GM23338 (cell line): ENCODE data around the gene C11orf65. TPM values are rescaled to one million over a fixed set of nuclear protein-coding genes. Genes with fewer than 3 reads are reported as not detected.

Experiments
- ATAC-seq: fragments of 200-7000 bp; cut with Tn5 transposase; 3 replicates; pipeline ENCODE4 v1.9.1; 2020
- DNase-seq: peaks from one replicate; pipeline ENCODE4 v3.0.0-alpha.2; 2015; ENCODE audit warnings: low spot score
- H2AFZ ChIP-seq: fragments of 200-600 bp; sonication (generic); 2 replicates; pipeline ENCODE4 v1.8.0; 2016; ENCODE audit warnings: antibody characterized with exemption, mild to moderate bottlenecking, moderate library complexity
- H3F3A ChIP-seq: fragments of 200-600 bp; sonication (generic); replicated peaks from 2 replicates; pipeline ENCODE4 v1.8.0; 2017; ENCODE audit warnings: antibody characterized with exemption, mixed run types, low read depth
- H3K27ac ChIP-seq: fragments of 200-600 bp; sonication (generic); 2 replicates; pipeline ENCODE4 v1.6.1; 2016; ENCODE audit warnings: low read depth
- H3K27me3 ChIP-seq: fragments of 200-600 bp; sonication (generic); 2 replicates; pipeline ENCODE4 v1.8.0; 2016; ENCODE audit warnings: mild to moderate bottlenecking, mixed run types, moderate library complexity; ENCODE audit not compliant: insufficient read depth
- H3K36me3 ChIP-seq: fragments of 200-600 bp; sonication (generic); 2 replicates; pipeline ENCODE4 v1.8.0; 2016; ENCODE audit warnings: mild to moderate bottlenecking; ENCODE audit not compliant: insufficient read depth
- H3K4me1 ChIP-seq: fragments of 200-600 bp; sonication (generic); 2 replicates; pipeline ENCODE4 v1.8.0; 2016; ENCODE audit warnings: mild to moderate bottlenecking, moderate library complexity; ENCODE audit not compliant: insufficient read depth
- H3K4me2 ChIP-seq: fragments of 200-600 bp; sonication (generic); 2 replicates; pipeline ENCODE4 v1.7.1; 2017; ENCODE audit warnings: mixed run types
- H3K4me3 ChIP-seq: fragments of 200-600 bp; sonication (generic); 2 replicates; pipeline ENCODE4 v1.6.1; 2016; ENCODE audit warnings: mixed run types
- H3K79me2 ChIP-seq: fragments of 200-600 bp; sonication (generic); replicated peaks from 2 replicates; pipeline ENCODE4 v1.8.0; 2017; ENCODE audit warnings: mild to moderate bottlenecking; ENCODE audit not compliant: insufficient read depth
- H3K9me2 ChIP-seq: fragments of 200-600 bp; sonication (generic); 2 replicates; pipeline ENCODE4 v1.8.0; 2017; ENCODE audit not compliant: insufficient read depth
- H4K20me1 ChIP-seq: fragments of 200-600 bp; sonication (generic); replicated peaks from 2 replicates; pipeline ENCODE4 v1.8.0; 2017; ENCODE audit warnings: mild to moderate bottlenecking; ENCODE audit not compliant: insufficient read depth
- H3K27ac Mint-ChIP-seq: 2 replicates; pipeline ENCODE4 v1.8.0; 2020; ENCODE audit warnings: inconsistent platforms, mild to moderate bottlenecking, moderate library complexity, mixed read lengths
- H3K27me3 Mint-ChIP-seq: 3 replicates; pipeline ENCODE4 v1.8.0; 2022; ENCODE audit warnings: low read depth, mild to moderate bottlenecking, moderate library complexity, mixed read lengths, inconsistent platforms; ENCODE audit not compliant: insufficient read depth, poor library complexity
- H3K36me3 Mint-ChIP-seq: 3 replicates; pipeline ENCODE4 v1.8.0; 2021; ENCODE audit warnings: low read depth, mild to moderate bottlenecking, inconsistent platforms, moderate library complexity, mixed read lengths
- H3K4me1 Mint-ChIP-seq: 3 replicates; pipeline ENCODE4 v1.8.0; 2020; ENCODE audit warnings: mild to moderate bottlenecking, inconsistent platforms, mixed read lengths
- H3K4me3 Mint-ChIP-seq: 3 replicates; pipeline ENCODE4 v1.8.0; 2021; ENCODE audit warnings: moderate library complexity, mild to moderate bottlenecking, inconsistent platforms, mixed read lengths
- H3K9me3 Mint-ChIP-seq: 3 replicates; pipeline ENCODE4 v1.8.0; 2020; ENCODE audit warnings: moderate library complexity, mild to moderate bottlenecking, inconsistent platforms, mixed read lengths
- EZH2phosphoT487 ChIP-seq: fragments of 200-600 bp; sonication (generic); IDR thresholded peaks from one replicate; pipeline ENCODE4 v1.8.1; 2018; ENCODE audit warnings: antibody characterized with exemption; ENCODE audit not compliant: unreplicated experiment
- JUNB ChIP-seq: IDR thresholded peaks from one replicate; pipeline ENCODE4 v1.6.1; 2016; ENCODE audit warnings: antibody characterized with exemption; ENCODE audit not compliant: unreplicated experiment
- NANOG ChIP-seq: IDR thresholded peaks from 2 replicates; pipeline ENCODE4 v1.6.1; 2016; ENCODE audit warnings: antibody characterized with exemption, borderline replicate concordance
- POLR2AphosphoS5 ChIP-seq: IDR thresholded peaks from 2 replicates; pipeline ENCODE4 v1.6.1; 2016; ENCODE audit warnings: antibody characterized with exemption, low read depth
- ZNF114 ChIP-seq: fragments of 250-450 bp; sonication (Bioruptor Pico); IDR thresholded peaks from 2 replicates; pipeline ENCODE4 v1.5.0; 2020; ENCODE audit warnings: mild to moderate bottlenecking, moderate library complexity
- ZNF331 ChIP-seq: fragments of 250-450 bp; sonication (Bioruptor Pico); IDR thresholded peaks from 2 replicates; pipeline ENCODE4 v1.5.0; 2020; ENCODE audit warnings: low read depth, mild to moderate bottlenecking, moderate library complexity
- polyA plus RNA-seq: library from polyadenylated mRNA; unstranded; fragments of >200 nt; fragmentation: Nextera tagmentation; extraction: Ambion mirVana; gene quantifications from 2 replicates; pipeline ENCODE4 v1.2.1, GENCODE V29; 2016
- total RNA-seq: library from RNA; depleted of rRNA; stranded (reverse); fragments of >200 nt; shearing (Covaris generic); gene quantifications from 2 replicates; pipeline ENCODE4 v1.2.3, GENCODE V29; 2014
- TF ChIP-seq, protein P1 (sequence below): IDR thresholded peaks from one replicate; pipeline ENCODE4 v1.6.1; 2018; ENCODE audit warnings: antibody characterized with exemption; ENCODE audit not compliant: unreplicated experiment
- TF ChIP-seq, protein P2 (sequence below), 2 experiments: fragments of 200-600 bp in 1 of 2; sonication (generic) in 1 of 2; conservative IDR thresholded peaks; 2 replicates each; pipeline versions ENCODE4 v1.5.1 to v1.6.1; 2016 to 2017; ENCODE audit warnings: antibody characterized with exemption in 2 of 2, low read depth in 2 of 2, mild to moderate bottlenecking in 2 of 2, moderate library complexity in 1 of 2
- TF ChIP-seq, protein P3 (sequence below): fragments of 250-450 bp; sonication (Bioruptor Pico); IDR thresholded peaks from 2 replicates; pipeline ENCODE4 v1.5.0; 2020; ENCODE audit warnings: mild to moderate bottlenecking, moderate library complexity

The C11orf65 gene
- total and polyA plus RNA-seq, 2 experiments from 2014 or later: 0.21 to 1.7 TPM

DNA sequence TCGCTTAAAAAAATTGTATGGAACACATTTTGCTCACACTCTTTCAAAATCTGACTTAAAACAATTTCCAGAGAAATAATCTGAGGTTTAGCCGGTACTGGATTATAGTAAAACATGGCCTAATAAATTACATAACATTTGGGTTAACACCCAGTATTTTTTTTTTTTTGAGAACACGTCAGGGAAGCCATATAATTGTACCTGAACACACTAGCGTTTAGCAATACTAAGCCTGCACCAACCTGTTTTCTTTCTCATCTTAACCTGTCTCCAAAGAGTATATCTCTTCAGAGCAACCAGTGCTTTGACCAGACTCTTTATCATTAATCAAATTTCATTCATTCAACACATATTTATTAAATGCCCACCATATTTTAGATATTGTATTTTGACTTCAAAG lies 32.8 kb upstream of the C11orf65 start:
- H2AFZ ChIP-seq: no peak overlapping the region
- no peaks in the 10 kb centered on the region for H3K79me2 ChIP-seq
- Mint-ChIP-seq H3K27me3 (peaks cover 16% of the 10 kb centered on the region), H3K4me3 (no peak overlapping the region), H3K27ac (no peak overlapping the region), H3K9me3 (no peaks in the 10 kb centered on the region), H3K36me3 (no peaks in the 10 kb centered on the region), H3K4me1 (peaks cover 9% of the 10 kb centered on the region; the same call in 2 of the 3 replicates)
- H3K4me1 ChIP-seq: peaks cover 9% of the 10 kb centered on the region
- ATAC-seq (no peak), DNase-seq (no peak)
- 0 out of 2 replicates have a peak, but pooled peaks cover 4% of the 10 kb centered on the region for H3F3A ChIP-seq
- no peaks in the 10 kb centered on the region for H4K20me1 ChIP-seq
- H3K4me2 ChIP-seq: no peak overlapping the region
- H3K4me3 ChIP-seq: no peak overlapping the region
- peaks cover 4% of the 10 kb centered on the region; the same call in 1 of the 2 replicates for H3K27me3 ChIP-seq
- no peak overlapping the region for H3K27ac ChIP-seq
- no peak for TF ChIP-seq NANOG
- TF ChIP-seq JUNB: no peak
- TF ChIP-seq ZNF331 (CRISPR knock-in tag): no peak
- no peak for TF ChIP-seq EZH2phosphoT487
- no peak for TF ChIP-seq POLR2AphosphoS5
- TF ChIP-seq ZNF114: no peak
- TF ChIP-seq, protein P1, sequence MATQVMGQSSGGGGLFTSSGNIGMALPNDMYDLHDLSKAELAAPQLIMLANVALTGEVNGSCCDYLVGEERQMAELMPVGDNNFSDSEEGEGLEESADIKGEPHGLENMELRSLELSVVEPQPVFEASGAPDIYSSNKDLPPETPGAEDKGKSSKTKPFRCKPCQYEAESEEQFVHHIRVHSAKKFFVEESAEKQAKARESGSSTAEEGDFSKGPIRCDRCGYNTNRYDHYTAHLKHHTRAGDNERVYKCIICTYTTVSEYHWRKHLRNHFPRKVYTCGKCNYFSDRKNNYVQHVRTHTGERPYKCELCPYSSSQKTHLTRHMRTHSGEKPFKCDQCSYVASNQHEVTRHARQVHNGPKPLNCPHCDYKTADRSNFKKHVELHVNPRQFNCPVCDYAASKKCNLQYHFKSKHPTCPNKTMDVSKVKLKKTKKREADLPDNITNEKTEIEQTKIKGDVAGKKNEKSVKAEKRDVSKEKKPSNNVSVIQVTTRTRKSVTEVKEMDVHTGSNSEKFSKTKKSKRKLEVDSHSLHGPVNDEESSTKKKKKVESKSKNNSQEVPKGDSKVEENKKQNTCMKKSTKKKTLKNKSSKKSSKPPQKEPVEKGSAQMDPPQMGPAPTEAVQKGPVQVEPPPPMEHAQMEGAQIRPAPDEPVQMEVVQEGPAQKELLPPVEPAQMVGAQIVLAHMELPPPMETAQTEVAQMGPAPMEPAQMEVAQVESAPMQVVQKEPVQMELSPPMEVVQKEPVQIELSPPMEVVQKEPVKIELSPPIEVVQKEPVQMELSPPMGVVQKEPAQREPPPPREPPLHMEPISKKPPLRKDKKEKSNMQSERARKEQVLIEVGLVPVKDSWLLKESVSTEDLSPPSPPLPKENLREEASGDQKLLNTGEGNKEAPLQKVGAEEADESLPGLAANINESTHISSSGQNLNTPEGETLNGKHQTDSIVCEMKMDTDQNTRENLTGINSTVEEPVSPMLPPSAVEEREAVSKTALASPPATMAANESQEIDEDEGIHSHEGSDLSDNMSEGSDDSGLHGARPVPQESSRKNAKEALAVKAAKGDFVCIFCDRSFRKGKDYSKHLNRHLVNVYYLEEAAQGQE: no peak
- TF ChIP-seq, protein P2, sequence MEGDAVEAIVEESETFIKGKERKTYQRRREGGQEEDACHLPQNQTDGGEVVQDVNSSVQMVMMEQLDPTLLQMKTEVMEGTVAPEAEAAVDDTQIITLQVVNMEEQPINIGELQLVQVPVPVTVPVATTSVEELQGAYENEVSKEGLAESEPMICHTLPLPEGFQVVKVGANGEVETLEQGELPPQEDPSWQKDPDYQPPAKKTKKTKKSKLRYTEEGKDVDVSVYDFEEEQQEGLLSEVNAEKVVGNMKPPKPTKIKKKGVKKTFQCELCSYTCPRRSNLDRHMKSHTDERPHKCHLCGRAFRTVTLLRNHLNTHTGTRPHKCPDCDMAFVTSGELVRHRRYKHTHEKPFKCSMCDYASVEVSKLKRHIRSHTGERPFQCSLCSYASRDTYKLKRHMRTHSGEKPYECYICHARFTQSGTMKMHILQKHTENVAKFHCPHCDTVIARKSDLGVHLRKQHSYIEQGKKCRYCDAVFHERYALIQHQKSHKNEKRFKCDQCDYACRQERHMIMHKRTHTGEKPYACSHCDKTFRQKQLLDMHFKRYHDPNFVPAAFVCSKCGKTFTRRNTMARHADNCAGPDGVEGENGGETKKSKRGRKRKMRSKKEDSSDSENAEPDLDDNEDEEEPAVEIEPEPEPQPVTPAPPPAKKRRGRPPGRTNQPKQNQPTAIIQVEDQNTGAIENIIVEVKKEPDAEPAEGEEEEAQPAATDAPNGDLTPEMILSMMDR (conservative IDR thresholded peaks at IDR 0.05; ENCODE audit: low read depth in 2 of 2): no peak
- TF ChIP-seq, protein P3, sequence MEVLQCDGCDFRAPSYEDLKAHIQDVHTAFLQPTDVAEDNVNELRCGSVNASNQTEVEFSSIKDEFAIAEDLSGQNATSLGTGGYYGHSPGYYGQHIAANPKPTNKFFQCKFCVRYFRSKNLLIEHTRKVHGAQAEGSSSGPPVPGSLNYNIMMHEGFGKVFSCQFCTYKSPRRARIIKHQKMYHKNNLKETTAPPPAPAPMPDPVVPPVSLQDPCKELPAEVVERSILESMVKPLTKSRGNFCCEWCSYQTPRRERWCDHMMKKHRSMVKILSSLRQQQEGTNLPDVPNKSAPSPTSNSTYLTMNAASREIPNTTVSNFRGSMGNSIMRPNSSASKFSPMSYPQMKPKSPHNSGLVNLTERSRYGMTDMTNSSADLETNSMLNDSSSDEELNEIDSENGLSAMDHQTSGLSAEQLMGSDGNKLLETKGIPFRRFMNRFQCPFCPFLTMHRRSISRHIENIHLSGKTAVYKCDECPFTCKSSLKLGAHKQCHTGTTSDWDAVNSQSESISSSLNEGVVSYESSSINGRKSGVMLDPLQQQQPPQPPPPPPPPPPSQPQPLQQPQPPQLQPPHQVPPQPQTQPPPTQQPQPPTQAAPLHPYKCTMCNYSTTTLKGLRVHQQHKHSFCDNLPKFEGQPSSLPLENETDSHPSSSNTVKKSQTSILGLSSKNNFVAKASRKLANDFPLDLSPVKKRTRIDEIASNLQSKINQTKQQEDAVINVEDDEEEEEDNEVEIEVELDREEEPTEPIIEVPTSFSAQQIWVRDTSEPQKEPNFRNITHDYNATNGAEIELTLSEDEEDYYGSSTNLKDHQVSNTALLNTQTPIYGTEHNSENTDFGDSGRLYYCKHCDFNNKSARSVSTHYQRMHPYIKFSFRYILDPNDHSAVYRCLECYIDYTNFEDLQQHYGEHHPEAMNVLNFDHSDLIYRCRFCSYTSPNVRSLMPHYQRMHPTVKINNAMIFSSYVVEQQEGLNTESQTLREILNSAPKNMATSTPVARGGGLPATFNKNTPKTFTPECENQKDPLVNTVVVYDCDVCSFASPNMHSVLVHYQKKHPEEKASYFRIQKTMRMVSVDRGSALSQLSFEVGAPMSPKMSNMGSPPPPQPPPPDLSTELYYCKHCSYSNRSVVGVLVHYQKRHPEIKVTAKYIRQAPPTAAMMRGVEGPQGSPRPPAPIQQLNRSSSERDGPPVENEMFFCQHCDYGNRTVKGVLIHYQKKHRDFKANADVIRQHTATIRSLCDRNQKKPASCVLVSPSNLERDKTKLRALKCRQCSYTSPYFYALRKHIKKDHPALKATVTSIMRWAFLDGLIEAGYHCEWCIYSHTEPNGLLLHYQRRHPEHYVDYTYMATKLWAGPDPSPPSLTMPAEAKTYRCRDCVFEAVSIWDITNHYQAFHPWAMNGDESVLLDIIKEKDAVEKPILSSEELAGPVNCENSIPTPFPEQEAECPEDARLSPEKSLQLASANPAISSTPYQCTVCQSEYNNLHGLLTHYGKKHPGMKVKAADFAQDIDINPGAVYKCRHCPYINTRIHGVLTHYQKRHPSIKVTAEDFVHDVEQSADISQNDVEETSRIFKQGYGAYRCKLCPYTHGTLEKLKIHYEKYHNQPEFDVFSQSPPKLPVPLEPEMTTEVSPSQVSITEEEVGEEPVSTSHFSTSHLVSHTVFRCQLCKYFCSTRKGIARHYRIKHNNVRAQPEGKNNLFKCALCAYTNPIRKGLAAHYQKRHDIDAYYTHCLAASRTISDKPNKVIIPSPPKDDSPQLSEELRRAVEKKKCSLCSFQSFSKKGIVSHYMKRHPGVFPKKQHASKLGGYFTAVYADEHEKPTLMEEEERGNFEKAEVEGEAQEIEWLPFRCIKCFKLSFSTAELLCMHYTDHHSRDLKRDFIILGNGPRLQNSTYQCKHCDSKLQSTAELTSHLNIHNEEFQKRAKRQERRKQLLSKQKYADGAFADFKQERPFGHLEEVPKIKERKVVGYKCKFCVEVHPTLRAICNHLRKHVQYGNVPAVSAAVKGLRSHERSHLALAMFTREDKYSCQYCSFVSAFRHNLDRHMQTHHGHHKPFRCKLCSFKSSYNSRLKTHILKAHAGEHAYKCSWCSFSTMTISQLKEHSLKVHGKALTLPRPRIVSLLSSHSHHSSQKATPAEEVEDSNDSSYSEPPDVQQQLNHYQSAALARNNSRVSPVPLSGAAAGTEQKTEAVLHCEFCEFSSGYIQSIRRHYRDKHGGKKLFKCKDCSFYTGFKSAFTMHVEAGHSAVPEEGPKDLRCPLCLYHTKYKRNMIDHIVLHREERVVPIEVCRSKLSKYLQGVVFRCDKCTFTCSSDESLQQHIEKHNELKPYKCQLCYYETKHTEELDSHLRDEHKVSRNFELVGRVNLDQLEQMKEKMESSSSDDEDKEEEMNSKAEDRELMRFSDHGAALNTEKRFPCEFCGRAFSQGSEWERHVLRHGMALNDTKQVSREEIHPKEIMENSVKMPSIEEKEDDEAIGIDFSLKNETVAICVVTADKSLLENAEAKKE: no peak
- no peaks in the 10 kb centered on the region for H3K9me2 ChIP-seq
- H3K36me3 ChIP-seq: no peaks in the 10 kb centered on the region
